Stimulated activated naive CD8-positive, alpha-beta T cell treated with anti-CD3 and anti-CD28 coated beads, Interleukin-15, Interleukin-2, amounts not matched to agents 100 U/mL and 50 U/mL, for 24 hours (primary cell): ENCODE measurements around the gene CCDC74B.
"Not testable (repeated sequence)": the region's sequence is repeated elsewhere in the genome, so short reads cannot be mapped to it uniquely, and the experiment has no call there.

Source experiments
- ATAC-seq: fragments of 150-1000 bp; cut with Tn5 transposase; one replicate; pipeline ENCODE4 v1.10.0; 2021
- DNase-seq: peaks from one replicate; pipeline ENCODE4 v3.0.0; 2021

CCDC74B gene

GRCh38 chr2:130145006-130145414, at the start of gene CCDC74B:
Gene CCDC74B, minus strand, starts transcription at chr2:130145112. Its CDS starts 116 bp downstream, at chr2:130144996.
- DNase-seq (peak; percentile 72), ATAC-seq (peak; percentile 89)

GRCh38 chr2:130193824-130194223, 48.9 kb upstream of the CCDC74B start:
- not testable (repeated sequence) for ATAC-seq, DNase-seq

GRCh38 chr2:130192451-130192850, 47.5 kb upstream of the CCDC74B start:
- DNase-seq, ATAC-seq: not testable (repeated sequence)

- not testable (repeated sequence) for DNase-seq, ATAC-seq
Observed at GRCh38 chr2:130191319-130191718, 46.4 kb upstream of the CCDC74B start.

DNA sequence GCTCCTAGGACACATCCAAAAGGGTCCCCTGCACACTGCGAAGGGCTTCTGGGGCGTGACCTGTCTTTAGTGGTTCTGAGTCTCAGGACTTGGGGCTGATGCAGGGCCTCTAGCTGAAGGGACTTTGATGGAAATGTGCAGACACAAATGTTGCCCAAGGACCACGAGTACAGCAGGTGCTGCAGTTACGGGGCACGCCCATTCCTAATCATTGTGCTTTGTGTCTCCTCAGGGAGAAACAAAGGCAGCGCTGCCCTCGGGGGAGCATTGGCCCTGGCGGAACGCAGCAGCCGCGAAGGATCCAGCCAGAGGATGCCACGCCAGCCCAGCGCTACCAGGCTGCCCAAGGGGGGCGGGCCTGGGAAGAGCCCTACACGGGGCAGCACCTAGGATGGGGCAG, 45.3 kb upstream of the CCDC74B start:
- ATAC-seq (no peak), DNase-seq (no peak)

DNA sequence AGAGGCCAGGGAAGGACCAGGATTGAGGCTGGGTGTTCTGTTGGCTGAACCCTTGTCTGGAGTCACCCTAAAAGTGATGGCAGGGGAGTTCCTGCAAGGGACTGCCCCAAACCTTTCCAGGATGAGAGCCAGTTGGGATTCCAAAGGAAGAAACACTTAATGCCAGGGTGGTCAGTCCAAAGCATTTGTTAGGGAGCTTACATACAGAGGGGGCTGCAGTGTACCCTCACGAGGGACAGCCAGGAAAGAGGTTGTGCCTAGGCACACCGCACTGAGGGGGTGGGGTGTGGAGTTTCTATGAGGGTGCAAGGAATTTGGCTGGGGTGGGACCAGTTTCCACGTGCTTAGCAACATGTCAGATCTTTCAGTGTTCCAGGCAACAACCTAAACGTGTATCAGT, 44.0 kb upstream of the CCDC74B start:
- ATAC-seq, DNase-seq: not testable (repeated sequence)

DNA sequence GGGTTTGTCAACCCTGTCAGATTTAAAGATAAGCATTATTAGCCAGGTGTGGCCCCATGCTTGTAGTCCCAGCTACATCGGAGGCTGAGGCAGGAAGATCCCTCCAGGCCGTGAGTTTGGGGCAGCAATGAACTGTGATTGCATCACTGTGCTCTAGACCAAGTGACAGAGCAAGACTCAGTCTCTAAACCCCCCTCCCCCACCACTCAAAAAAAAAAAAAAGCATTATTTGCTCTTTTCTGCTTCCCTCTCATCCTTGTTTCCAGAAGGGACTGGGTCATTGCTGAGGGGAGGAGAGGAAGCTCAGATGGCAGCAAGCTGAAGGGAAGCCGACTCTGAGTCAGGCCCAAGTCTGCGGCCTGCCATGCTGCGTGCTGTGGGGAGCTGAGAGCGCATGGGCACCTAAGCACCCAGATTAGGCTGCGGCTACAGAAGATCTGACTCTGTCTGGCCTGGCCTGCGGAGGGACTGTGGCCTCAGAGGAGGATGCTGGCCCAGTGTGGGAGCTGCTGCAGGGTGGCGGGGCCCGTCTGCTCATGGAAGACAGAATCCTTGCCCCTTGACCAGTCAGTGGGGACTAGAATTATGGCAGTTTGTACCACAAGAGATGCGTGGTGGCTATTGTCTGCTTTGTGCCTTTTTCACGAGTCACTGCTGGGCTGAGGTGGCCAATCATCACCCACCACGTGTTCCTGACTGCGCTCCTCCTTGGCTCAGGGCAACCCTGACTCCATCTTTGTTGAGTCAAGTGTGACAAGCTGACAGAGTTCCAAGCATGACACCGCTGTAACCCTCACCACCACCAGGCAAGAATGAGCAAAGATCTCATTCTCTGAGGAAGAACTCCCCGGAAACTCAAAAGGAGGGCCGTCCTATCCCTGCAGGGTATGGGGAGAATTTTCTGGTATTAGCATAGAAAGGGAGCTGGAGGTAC, 43.2 kb upstream of the CCDC74B start:
- not testable (repeated sequence) for DNase-seq, ATAC-seq

DNA sequence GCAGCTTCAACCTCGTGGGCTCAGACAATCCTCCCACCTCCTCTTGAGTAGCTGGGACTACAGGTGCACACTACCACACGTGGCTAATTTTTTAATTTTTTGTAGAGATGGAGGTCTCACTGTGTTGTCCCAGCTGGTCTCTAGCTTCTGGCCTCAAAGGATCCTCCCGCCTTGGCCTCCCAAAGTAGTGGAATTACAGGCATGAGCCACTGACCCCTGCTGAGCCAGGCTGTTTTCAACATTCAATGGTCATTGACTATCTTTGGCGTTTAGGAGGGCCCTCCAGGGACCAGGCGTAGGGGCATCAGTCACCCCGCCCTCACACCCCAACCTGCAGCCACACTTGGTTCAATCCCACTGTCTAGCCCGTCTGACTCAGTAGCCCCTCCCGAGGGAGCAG, 42.4 kb upstream of the CCDC74B start:
- ATAC-seq: no peak
- DNase-seq: no peak

GRCh38 chr2:130186391-130186790, 41.5 kb upstream of the CCDC74B start:
- DNase-seq (no peak), ATAC-seq (no peak)

DNA sequence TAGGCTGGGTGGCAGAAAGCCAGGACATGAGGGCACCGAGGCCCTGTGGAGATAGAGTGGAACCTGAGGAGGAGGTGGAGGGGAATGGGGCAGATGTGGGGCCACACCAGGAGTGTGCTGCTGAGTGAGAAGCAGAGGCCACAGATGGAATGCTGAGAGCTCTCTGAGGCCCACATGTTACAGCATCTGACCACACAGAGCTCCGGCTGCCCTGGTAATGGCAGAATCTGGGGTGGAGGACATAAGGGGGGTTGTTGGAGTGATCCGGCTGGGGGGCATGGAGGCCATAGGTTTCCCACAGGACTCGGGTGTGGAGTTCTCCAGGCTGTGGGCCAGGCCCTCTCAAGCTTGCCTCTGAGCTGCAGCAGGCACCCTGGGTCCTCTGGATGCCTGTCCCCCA, 41.0 kb upstream of the CCDC74B start:
- DNase-seq: no peak
- ATAC-seq: no peak

GRCh38 chr2:130185436-130185835, 40.5 kb upstream of the CCDC74B start:
- ATAC-seq: no peak
- no peak for DNase-seq

DNA sequence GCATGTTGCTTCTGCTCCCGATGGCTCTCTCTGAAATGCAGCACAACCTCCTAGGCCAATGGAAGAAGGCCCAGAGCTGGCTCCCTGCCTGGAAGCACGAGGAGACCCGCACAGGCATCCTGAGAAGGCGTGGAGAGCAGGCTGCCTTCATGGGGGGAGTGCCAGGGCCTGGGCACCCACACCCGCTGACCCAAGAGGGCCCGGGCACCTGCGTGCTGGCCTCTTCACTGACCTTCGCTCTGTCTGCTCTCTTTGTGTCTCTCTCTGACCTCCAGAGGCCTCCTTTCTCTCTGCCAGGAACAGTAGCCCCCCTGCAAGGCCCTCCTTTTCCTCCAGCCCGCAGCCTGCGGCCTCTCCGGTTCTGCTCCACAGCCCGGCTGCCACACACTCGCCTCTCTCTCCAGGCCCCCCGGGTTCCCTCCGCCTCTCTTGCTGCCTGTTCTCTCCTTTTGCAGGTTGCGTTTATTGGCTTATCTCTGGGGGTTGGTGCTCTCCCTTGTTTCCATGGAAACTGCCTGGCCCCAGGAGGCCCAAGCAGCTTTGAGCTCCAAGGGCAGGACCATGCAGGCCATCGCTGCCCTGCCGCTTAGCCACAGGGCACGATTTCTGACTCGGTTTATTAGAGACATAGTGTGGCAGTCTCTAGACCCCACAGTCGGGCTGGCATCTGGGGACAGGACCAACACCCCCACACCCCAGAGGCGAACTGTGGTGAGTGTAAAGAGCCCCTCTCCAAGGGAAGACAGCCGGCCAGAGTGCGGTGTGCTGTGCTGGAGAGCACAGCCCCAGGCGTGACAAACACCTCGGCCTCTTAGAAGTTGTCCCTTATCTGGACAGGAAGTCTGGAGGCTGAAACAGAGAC, 38.8 kb upstream of the CCDC74B start:
- ATAC-seq (no peak), DNase-seq (no peak)

DNA sequence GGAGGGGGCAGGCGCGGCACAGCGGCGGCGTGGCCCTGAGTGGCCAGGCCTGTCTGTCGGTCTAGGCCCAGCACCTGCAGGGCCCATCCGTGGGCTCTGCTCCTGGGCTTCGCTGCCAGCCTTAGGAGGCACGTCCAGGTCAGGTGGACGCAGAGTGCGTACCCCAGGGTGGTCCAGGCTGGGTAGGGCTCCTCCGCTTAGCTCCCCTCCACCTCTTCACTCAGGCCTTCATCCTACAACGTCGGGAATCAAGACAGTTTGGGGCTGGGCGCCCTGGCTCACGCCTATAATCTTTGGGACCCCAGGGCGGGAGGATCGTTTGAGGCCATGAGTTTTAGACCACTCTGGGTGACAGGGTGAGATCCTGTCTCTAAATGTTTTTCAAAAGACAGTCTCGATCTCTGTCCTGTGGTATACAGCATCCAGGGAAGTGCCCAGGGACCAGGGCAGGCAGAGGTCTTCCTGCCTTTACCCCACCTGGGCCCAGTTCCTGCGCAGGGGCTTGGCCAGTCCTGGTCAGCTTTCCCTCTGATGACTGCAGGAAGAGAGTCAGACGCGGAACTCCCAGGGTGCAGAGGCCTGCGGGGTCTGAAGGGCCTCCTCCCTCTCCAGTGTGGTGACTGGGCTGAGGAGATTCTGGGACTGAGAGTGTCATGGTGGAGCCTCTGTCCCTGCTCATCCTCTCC, 38.1 kb upstream of the CCDC74B start:
- peak; percentile 25 for DNase-seq
- not testable (repeated sequence) for ATAC-seq

DNA sequence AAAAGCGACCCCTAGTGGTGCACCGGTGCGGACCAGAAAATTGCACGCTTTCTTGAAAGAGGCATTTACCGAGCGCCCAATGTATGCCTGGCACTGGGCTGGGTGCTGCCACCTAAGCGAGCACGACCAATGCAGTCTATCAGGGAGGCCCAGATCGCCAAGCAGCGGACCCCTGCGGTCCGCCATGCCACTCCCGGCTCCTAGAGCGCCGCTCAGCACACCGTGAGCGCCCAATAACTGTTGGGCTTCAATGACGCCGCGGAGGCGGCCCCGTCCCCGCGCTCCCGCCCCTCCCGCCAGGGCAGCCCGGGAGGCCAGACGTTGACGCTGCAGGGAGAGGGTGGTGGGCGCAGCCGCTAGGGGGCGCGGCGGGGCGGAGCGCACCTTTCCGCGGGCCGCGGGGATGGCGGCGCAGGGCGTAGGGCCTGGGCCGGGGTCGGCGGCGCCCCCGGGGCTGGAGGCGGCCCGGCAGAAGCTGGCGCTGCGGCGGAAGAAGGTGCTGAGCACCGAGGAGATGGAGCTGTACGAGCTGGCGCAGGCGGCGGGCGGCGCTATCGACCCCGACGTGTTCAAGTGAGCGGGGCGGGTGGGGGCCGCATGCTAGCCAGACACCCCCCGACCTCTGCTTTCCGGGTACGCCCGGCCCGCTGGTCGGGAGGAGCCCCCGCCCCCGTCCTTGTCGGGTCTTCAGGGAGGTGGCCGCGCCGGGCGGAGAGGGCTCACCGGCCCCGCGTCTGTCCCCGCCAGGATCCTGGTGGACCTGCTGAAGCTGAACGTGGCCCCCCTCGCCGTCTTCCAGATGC, 37.2 kb upstream of the CCDC74B start, which contains the start of gene MZT2B:
Gene MZT2B (plus strand): TSS at position 383 of the 803 bp plus-strand sequence. CDS start 21 bp downstream, at position 404.
- DNase-seq (peak; percentile 92), ATAC-seq (peak; percentile 92)

- ATAC-seq (peak; percentile 64), DNase-seq (peak; percentile 98)
Observed at GRCh38 chr2:130181325-130181879, 36.5 kb upstream of the CCDC74B start, which contains the start of gene SMPD4. Gene SMPD4, minus strand, starts transcription at chr2:130181602. Its CDS starts 5,010 bp downstream, at chr2:130176592.

- ATAC-seq, DNase-seq: not testable (repeated sequence)
Observed at GRCh38 chr2:130180404-130181324, 35.8 kb upstream of the CCDC74B start.

- DNase-seq: not testable (repeated sequence)
- ATAC-seq: peak; percentile 34
Observed at GRCh38 chr2:130174866-130175265, 30.0 kb upstream of the CCDC74B start.

DNA sequence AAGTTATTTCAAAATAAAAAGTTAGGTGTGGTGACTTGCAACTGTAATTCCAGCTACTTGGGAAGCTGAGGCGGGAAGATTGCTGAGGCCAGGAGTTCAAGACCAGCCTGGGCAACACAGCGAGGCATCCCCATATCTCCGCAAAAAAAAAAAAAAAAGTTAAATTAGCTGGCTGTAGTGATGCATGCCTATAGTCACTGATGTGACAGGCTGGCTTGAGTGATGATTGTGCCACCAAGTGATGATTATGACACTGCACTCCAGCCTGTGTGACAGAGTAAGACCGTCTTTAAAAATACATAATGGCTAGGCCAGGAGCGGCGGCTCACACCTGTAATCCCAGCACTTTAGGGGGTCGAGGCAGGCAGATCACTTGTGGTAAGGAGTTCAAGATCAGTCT, 25.0 kb upstream of the CCDC74B start:
- no peak for ATAC-seq
- no peak for DNase-seq

DNA sequence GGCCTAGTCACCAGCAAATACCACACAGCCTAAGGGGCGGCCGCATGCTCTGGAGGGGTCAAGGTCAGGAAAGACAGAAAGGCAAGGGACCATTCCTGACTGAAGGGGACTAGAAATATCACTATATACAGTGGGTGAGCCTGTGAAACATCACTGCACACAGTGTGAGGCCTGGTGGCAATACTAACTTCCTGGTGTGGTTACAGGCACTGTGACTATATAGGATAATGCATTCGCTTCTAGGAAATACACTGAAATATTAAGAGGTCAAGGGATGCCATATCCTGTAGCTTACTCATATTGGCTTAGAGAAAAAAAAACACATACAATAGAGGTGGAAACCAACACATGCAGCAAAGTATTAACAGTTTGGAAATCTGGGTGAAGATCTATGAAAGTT, 24.3 kb upstream of the CCDC74B start:
- ATAC-seq: peak; percentile 86
- not testable (repeated sequence) for DNase-seq
